ENCODE results near the gene EFCAB12. TPM values are rescaled to one million over a fixed set of nuclear protein-coding genes. Genes with fewer than 3 reads are reported as not detected.
"Not testable (repeated sequence)": the region's sequence is repeated elsewhere in the genome, so short reads cannot be mapped to it uniquely, and the experiment has no call there.

Gene EFCAB12
- total RNA-seq, 1 donor from 2014 or later = 0.14 TPM

GRCh38 chr3:129365296-129366136 is 62.9 kb downstream of the EFCAB12 start:
- no peak overlapping the region for H2AFZ ChIP-seq (ENCODE audit: low read depth, low read length)
- H3K36me3 Mint-ChIP-seq (ENCODE audit: low read depth, unreplicated experiment) = no peaks in the 10 kb centered on the region
- H3K79me2 ChIP-seq (ENCODE audit: insufficient read depth, low read length) = no peaks in the 10 kb centered on the region
- H3K27me3 Mint-ChIP-seq (ENCODE audit: low read depth, unreplicated experiment) = peaks cover 10% of the 10 kb centered on the region
- H3K9me3 Mint-ChIP-seq (ENCODE audit: unreplicated experiment) = peaks cover 3% of the 10 kb centered on the region
- DNase-seq (ENCODE audit: low read depth) = no peak
- H3K4me1 ChIP-seq (ENCODE audit: insufficient read depth, low read length) = no peaks in the 10 kb centered on the region
- H3K36me3 ChIP-seq (ENCODE audit: insufficient read depth, low read length) = no peaks in the 10 kb centered on the region
- no peak overlapping the region for H3K9ac ChIP-seq (ENCODE audit: low read length)
- TF ChIP-seq CTCF (IDR thresholded peaks at IDR 0.05; ENCODE audit: insufficient read depth, low read depth, low read length) (no peak), EZH2 (IDR thresholded peaks at IDR 0.05; ENCODE audit: insufficient read depth, low read length) (no peak)
- FAIRE-seq = no peak
- no peaks in the 10 kb centered on the region for H3K4me1 Mint-ChIP-seq (ENCODE audit: low read depth, unreplicated experiment)
- H4K20me1 ChIP-seq (ENCODE audit: insufficient read depth, low read length) = peaks cover 6% of the 10 kb centered on the region
- no peak overlapping the region for H3K4me3 ChIP-seq (ENCODE audit: insufficient read depth, low read depth, low read length)
- H3K4me3 Mint-ChIP-seq (ENCODE audit: unreplicated experiment) = no peak overlapping the region
- no peak overlapping the region for H3K4me2 ChIP-seq (ENCODE audit: low read length)
- H3K27ac Mint-ChIP-seq (ENCODE audit: unreplicated experiment) = no peak overlapping the region
- no peaks in the 10 kb centered on the region for H3K9me3 ChIP-seq (ENCODE audit: insufficient read depth, low read depth, low read length)
- H3K27ac ChIP-seq (ENCODE audit: low read depth, low read length) = no peak overlapping the region
- H3K27me3 ChIP-seq (ENCODE audit: insufficient read depth, low read length) = peaks cover 7% of the 10 kb centered on the region

- H4K20me1 ChIP-seq (ENCODE audit: insufficient read depth, low read length); H3K36me3 Mint-ChIP-seq (ENCODE audit: low read depth, unreplicated experiment); H3K4me2 ChIP-seq (ENCODE audit: low read length); H3K36me3 ChIP-seq (ENCODE audit: insufficient read depth, low read length); H3K79me2 ChIP-seq (ENCODE audit: insufficient read depth, low read length); H3K4me3 Mint-ChIP-seq (ENCODE audit: unreplicated experiment); FAIRE-seq; H3K27me3 ChIP-seq (ENCODE audit: insufficient read depth, low read length); H3K4me1 ChIP-seq (ENCODE audit: insufficient read depth, low read length); H3K9me3 ChIP-seq (ENCODE audit: insufficient read depth, low read depth, low read length); DNase-seq (ENCODE audit: low read depth); H3K4me3 ChIP-seq (ENCODE audit: insufficient read depth, low read depth, low read length); H3K27ac Mint-ChIP-seq (ENCODE audit: unreplicated experiment); H3K27ac ChIP-seq (ENCODE audit: low read depth, low read length); H2AFZ ChIP-seq (ENCODE audit: low read depth, low read length); H3K4me1 Mint-ChIP-seq (ENCODE audit: low read depth, unreplicated experiment); H3K9me3 Mint-ChIP-seq (ENCODE audit: unreplicated experiment); H3K9ac ChIP-seq (ENCODE audit: low read length): not testable (repeated sequence)
- H3K27me3 Mint-ChIP-seq (ENCODE audit: low read depth, unreplicated experiment) = peaks cover 10% of the 10 kb centered on the region
Observed at GRCh38 chr3:129364811-129365210, 63.6 kb downstream of the EFCAB12 start.

GRCh38 chr3:129363356-129363755 is 65.1 kb downstream of the EFCAB12 start:
- H3K36me3 Mint-ChIP-seq (ENCODE audit: low read depth, unreplicated experiment); H3K27me3 ChIP-seq (ENCODE audit: insufficient read depth, low read length); H3K4me1 ChIP-seq (ENCODE audit: insufficient read depth, low read length); FAIRE-seq; H3K9ac ChIP-seq (ENCODE audit: low read length); H3K4me3 Mint-ChIP-seq (ENCODE audit: unreplicated experiment); H3K79me2 ChIP-seq (ENCODE audit: insufficient read depth, low read length); DNase-seq (ENCODE audit: low read depth); H3K4me2 ChIP-seq (ENCODE audit: low read length); H3K4me1 Mint-ChIP-seq (ENCODE audit: low read depth, unreplicated experiment); H3K4me3 ChIP-seq (ENCODE audit: insufficient read depth, low read depth, low read length); H3K27ac Mint-ChIP-seq (ENCODE audit: unreplicated experiment); H4K20me1 ChIP-seq (ENCODE audit: insufficient read depth, low read length); H2AFZ ChIP-seq (ENCODE audit: low read depth, low read length); H3K36me3 ChIP-seq (ENCODE audit: insufficient read depth, low read length); H3K9me3 Mint-ChIP-seq (ENCODE audit: unreplicated experiment); H3K9me3 ChIP-seq (ENCODE audit: insufficient read depth, low read depth, low read length); H3K27ac ChIP-seq (ENCODE audit: low read depth, low read length): not testable (repeated sequence)
- H3K27me3 Mint-ChIP-seq (ENCODE audit: low read depth, unreplicated experiment) = peaks cover 13% of the 10 kb centered on the region

All from astrocyte (in vitro differentiated cells and primary cell).